Right atrium auricular region (tissue), 2 donors: ENCODE measurements around the gene MBD4. TPM values are rescaled to one million over a fixed set of nuclear protein-coding genes. Genes with fewer than 3 reads are reported as not detected.
"Not testable (repeated sequence)": the region's sequence is repeated elsewhere in the genome, so short reads cannot be mapped to it uniquely, and the experiment has no call there.

Experiments
- DNase-seq: peaks from one replicate; pipeline ENCODE4 v3.0.0-alpha.2; 2019; ENCODE audit warnings: low spot score
- H3K27ac ChIP-seq, 2 donors: fragments of 200-600 bp; sonication (generic); 1 replicate in 1 of 2; 2 replicates in 1 of 2; pipeline ENCODE4 v1.5.1; 2016 to 2019
- H3K27me3 ChIP-seq, 2 donors: fragments of 200-600 bp; sonication (generic); one replicate each; pipeline versions ENCODE4 v1.5.1 to v1.6.0; 2017 to 2019
- H3K36me3 ChIP-seq: fragments of 200-600 bp; sonication (generic); one replicate; pipeline ENCODE4 v1.5.1; 2016
- H3K4me1 ChIP-seq, 2 donors: fragments of 200-600 bp; sonication (generic); one replicate each; pipeline versions ENCODE4 v1.5.1 to v1.6.0; 2017 to 2019
- H3K4me3 ChIP-seq, 2 donors: fragments of 200-600 bp; sonication (generic); 1 replicate in 1 of 2; 2 replicates in 1 of 2; pipeline ENCODE4 v1.5.1; 2017 to 2019; ENCODE audit warnings: mild to moderate bottlenecking in 1 of 2, moderate library complexity in 1 of 2
- H3K9me3 ChIP-seq, 2 donors: fragments of 200-600 bp; sonication (generic); one replicate each; pipeline ENCODE4 v1.5.1; 2019
- total RNA-seq, 2 donors: library from RNA; depleted of rRNA; stranded (reverse); fragments of >200 nt; gene quantifications; one replicate each; pipeline ENCODE4 v1.1.0, GENCODE V29; 2016
- TF ChIP-seq, protein P1 (sequence below), 2 donors: fragments of 200-600 bp; sonication (generic); IDR thresholded peaks; one replicate each; pipeline ENCODE4 v1.5.1; 2019; ENCODE audit warnings: antibody characterized with exemption in 2 of 2

The MBD4 gene
- total RNA-seq, 2 donors from 2014 or later, result 17.8 to 26.4 TPM

DNA sequence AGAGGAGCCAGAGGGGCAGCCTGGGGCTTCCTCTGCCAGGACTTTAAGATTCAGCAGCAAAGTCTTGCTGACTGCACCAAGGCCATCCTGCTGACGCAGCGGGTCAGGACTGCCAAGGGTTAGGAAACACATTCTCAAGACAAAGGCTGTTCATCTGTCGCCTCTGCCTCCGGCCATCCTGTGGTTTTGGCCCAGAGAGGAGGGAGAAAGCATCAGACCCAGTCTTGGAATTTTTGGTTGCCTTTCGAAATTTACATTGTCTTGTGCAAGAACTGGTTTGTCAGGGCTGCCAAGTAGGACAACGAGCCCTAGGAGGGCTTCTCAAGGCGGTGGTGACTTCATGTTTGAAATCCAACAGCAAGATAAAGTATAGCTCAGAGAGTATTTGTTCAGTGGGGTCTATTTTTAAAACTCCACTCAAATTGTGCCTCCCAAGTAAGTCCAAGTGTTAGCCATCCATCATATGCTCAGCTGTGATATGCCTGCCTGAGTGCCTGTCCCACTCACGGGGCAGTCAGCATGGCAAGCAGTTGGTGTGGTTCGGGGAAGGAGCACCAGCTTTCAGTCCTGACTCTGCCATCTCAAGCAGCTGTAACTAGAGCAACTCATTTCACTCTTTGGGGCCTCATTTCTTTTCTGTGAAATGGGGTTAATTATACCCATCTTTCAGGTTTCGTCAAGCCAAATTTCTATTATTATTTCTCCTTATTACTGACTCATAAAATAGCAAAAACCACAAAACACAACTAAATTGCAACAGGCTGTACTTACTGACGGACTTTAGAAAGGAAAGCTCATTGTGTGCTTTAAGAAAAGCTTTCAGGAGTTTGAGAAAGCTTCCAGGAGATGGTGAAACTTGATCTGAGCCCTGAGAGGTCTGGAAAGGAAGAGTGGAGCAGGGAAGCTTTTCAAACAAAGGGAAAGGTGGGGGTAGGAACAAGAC, 46.2 kb upstream of the MBD4 start:
- no peaks in the 10 kb centered on the region for H3K9me3 ChIP-seq
- no peak overlapping the region for H3K4me3 ChIP-seq
- H3K27me3 ChIP-seq, result no peaks in the 10 kb centered on the region
- TF ChIP-seq, protein P1, sequence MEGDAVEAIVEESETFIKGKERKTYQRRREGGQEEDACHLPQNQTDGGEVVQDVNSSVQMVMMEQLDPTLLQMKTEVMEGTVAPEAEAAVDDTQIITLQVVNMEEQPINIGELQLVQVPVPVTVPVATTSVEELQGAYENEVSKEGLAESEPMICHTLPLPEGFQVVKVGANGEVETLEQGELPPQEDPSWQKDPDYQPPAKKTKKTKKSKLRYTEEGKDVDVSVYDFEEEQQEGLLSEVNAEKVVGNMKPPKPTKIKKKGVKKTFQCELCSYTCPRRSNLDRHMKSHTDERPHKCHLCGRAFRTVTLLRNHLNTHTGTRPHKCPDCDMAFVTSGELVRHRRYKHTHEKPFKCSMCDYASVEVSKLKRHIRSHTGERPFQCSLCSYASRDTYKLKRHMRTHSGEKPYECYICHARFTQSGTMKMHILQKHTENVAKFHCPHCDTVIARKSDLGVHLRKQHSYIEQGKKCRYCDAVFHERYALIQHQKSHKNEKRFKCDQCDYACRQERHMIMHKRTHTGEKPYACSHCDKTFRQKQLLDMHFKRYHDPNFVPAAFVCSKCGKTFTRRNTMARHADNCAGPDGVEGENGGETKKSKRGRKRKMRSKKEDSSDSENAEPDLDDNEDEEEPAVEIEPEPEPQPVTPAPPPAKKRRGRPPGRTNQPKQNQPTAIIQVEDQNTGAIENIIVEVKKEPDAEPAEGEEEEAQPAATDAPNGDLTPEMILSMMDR (IDR thresholded peaks at IDR 0.05), result no peak
- peak; percentile 97 for DNase-seq
- peaks cover 0 to 48% of the 10 kb centered on the region in 2 donors for H3K4me1 ChIP-seq
- H3K27ac ChIP-seq, result peak overlapping the region; percentile 78 to 85
- peaks cover 19% of the 10 kb centered on the region for H3K36me3 ChIP-seq

- not testable (repeated sequence) for H3K9me3 ChIP-seq, H3K27me3 ChIP-seq, H3K4me3 ChIP-seq, DNase-seq
- H3K36me3 ChIP-seq, result peaks cover 28% of the 10 kb centered on the region
- peaks cover 0 to 44% of the 10 kb centered on the region in 2 donors for H3K4me1 ChIP-seq
- peak overlapping the region; percentile 78 to 85 for H3K27ac ChIP-seq
These were observed 45.4 kb upstream of the MBD4 start for GRCh38 chr3:129485146-129485545.

- TF ChIP-seq, protein P1 (IDR thresholded peaks at IDR 0.05), result no peak
- no peak overlapping the region for H3K27ac ChIP-seq
- no peaks in the 10 kb centered on the region for H3K27me3 ChIP-seq
- no peaks in the 10 kb centered on the region for H3K9me3 ChIP-seq
- DNase-seq, result no peak
- H3K4me3 ChIP-seq, result no peak overlapping the region
- H3K36me3 ChIP-seq, result peaks cover 37% of the 10 kb centered on the region
- peaks cover 0 to 44% of the 10 kb centered on the region in 2 donors for H3K4me1 ChIP-seq
These were observed 44.1 kb upstream of the MBD4 start for GRCh38 chr3:129483870-129484269.

GRCh38 chr3:129482721-129483120, 43.0 kb upstream of the MBD4 start:
- no peaks in the 10 kb centered on the region for H3K27me3 ChIP-seq
- H3K9me3 ChIP-seq, result no peaks in the 10 kb centered on the region
- no peak for DNase-seq
- no peak overlapping the region for H3K4me3 ChIP-seq
- TF ChIP-seq, protein P1 (IDR thresholded peaks at IDR 0.05), result no peak
- peaks cover 48% of the 10 kb centered on the region for H3K36me3 ChIP-seq
- H3K4me1 ChIP-seq, result peaks cover 0 to 44% of the 10 kb centered on the region in 2 donors
- peak overlapping the region in 1 of 2 donors; percentile 56 for H3K27ac ChIP-seq

DNA sequence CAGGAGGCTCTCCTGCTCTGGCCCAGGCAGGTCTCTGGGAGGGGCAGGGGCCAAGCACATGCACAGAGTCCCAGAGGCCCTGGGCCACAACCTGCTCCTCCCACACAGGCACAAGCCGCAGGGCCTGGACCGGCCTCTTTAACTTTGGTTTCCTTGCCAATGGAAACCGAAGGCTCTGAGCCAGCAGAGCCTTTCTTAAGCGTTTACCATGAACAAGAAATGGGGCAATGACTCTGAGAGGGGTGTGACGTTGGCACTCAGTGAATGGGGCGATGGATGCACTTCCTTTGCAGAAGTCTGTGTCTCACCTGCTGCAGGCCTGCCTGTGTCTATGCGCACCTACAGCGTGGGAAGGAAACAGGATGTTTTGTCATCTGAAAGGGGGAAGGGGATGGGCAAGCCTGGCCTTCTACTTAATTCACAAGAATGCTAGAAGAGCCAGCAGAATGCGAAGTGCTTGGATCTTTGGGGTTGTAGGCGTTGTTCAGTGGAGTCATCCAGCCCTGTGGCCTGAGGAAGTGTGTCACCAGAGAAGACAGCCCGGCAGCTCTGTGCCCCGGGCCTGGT, 42.1 kb upstream of the MBD4 start:
- peak overlapping the region in 1 of 2 donors; percentile 56 for H3K27ac ChIP-seq
- TF ChIP-seq, protein P1 (IDR thresholded peaks at IDR 0.05), result no peak
- H3K27me3 ChIP-seq, result no peaks in the 10 kb centered on the region
- H3K9me3 ChIP-seq, result no peaks in the 10 kb centered on the region
- peak; percentile 86 for DNase-seq
- H3K4me3 ChIP-seq, result no peak overlapping the region
- peaks cover 0 to 38% of the 10 kb centered on the region in 2 donors for H3K4me1 ChIP-seq
- peaks cover 56% of the 10 kb centered on the region for H3K36me3 ChIP-seq

GRCh38 chr3:129481225-129481765, 41.5 kb upstream of the MBD4 start:
- H3K9me3 ChIP-seq, H3K27me3 ChIP-seq, H3K4me3 ChIP-seq, DNase-seq: not testable (repeated sequence)
- H3K36me3 ChIP-seq, result peaks cover 56% of the 10 kb centered on the region
- H3K27ac ChIP-seq, result peak overlapping the region in 1 of 2 donors; percentile 56
- peaks cover 0 to 32% of the 10 kb centered on the region in 2 donors for H3K4me1 ChIP-seq
